ENCODE measurements around the gene GOLGB1.

- TF ChIP-seq EZH2 (IDR thresholded peaks at IDR 0.05; ENCODE audit: borderline replicate concordance, low read length) (no peak), CTCF (conservative IDR thresholded peaks at IDR 0.05 in 1 of 2, IDR thresholded peaks at IDR 0.05 in 1 of 2; ENCODE audit: extremely low read depth in 1 of 2, insufficient read depth in 1 of 2, low read depth in 1 of 2, low read length in 2 of 2) (no peak)
Measured at GRCh38 chr3:121667333-121667732, 82.2 kb downstream of the GOLGB1 start.
